ENCODE results near the gene PRUNE1.

Gene PRUNE1

DNA sequence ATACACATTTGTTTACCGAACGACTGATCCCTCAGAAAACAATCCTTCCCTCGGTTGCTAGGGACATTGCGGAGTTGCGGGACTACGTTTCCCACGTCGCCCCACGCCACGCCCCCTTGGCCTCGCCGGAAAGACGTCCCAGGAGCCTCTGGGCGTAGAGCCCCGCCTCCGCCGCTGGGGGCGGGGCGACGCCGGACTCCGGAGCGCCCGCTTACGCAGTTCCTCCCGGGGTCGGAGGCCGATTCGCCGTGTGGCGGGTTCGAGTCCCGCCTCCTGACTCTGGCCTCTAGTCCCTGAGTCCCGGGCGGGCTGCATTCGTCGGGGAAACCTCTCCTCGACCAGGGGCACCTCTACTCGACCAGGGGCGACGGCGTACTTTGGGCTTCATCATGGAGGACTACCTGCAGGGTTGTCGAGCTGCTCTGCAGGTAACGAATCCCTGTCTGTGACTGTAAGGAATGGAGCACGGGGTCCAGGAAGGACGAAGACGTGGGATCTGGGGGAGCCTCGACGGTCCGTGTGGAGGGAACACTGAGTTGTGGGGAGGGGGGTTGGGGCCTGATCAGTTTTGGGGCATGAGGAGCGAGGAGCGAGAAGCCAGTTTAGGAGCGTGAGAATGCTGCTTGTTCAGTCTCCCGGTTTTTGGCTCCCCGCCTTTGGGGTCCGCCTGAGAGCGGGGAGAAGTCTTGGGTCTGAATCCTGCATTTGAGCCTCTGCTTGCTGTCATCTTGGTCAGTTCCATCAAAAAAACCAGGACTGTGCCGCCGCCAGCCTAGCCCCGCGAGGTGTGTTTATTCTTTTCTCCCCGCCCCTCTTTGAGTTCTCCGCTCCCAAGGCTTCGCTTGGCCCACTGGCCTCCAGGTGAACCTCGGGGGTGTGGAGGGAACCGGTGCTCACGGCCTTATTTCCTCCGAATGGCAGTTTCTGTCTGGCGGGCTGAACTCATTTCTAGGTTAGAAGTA lies at the start of gene PRUNE1:
PRUNE1 (plus strand) TSS at position 206 of the 962 bp plus-strand sequence; CDS start at position 390, 184 bp downstream.
- peak; percentile 90 to 93 for DNase-seq (ENCODE audit: low read depth in 2 of 2)

GRCh38 chr1:150960646-150961045 lies 47.6 kb upstream of the PRUNE1 start:
- no peak for DNase-seq (ENCODE audit: low read depth in 2 of 2)

DNA sequence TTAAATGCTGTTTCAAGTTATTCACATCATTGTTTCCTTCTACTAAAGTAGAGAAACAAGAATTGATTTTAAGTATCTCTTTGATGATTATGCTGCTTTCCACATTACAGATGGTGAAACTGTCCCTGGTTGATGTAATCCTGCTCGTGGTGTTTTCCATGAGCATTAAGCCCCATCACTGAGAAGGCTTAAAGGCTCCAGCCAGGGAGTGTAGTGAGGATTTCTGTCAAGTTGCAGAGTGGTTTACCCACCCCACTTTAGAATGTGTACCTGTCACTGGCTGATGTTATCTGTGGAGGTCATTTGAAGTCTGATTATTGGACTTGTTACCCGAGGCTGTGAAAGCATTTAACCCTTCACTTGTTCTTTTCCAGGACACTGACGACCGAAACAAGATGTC lies 46.5 kb upstream of the PRUNE1 start:
- DNase-seq (ENCODE audit: low read depth in 2 of 2): no peak

DNA sequence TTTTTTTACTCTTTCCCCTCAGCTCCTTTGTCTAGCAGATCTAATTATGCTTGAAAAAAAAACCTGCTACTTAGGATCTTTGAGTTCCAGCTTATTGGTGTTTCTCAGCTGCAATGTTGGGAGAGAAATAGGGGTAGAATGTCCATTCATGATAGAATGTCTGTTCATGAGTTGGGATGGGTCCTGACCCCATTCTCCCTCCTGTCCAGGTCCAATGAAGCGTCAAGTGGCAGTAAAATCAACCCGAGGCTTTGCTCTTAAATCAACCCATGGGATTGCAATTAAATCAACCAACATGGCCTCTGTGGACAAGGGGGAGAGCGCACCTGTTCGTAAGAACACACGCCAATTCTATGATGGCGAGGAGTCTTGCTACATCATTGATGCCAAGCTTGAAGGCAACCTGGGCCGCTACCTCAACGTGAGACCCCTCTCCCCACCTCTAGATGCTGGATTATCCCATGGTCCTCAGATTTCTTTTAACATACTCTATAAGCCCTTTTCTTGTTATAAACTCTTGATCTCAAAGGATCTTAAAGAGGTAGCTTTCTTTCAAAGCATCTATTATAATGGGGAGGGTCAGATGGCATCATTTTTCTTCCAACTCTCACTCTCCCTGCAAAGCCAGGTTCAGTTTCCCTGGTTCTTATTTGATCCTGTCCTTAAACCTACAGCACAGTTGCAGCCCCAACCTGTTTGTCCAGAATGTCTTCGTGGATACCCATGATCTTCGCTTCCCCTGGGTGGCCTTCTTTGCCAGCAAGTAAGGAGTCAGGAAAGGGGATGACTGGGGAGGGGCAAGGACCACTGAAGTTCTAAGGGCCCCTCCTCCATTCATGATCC lies 44.7 kb upstream of the PRUNE1 start:
- DNase-seq (ENCODE audit: low read depth in 2 of 2): no peak

GRCh38 chr1:150964164-150964489 lies 44.1 kb upstream of the PRUNE1 start:
- no peak for DNase-seq (ENCODE audit: low read depth in 2 of 2)

GRCh38 chr1:150965605-150966004 lies 42.6 kb upstream of the PRUNE1 start:
- DNase-seq (ENCODE audit: low read depth in 2 of 2): no peak

DNA sequence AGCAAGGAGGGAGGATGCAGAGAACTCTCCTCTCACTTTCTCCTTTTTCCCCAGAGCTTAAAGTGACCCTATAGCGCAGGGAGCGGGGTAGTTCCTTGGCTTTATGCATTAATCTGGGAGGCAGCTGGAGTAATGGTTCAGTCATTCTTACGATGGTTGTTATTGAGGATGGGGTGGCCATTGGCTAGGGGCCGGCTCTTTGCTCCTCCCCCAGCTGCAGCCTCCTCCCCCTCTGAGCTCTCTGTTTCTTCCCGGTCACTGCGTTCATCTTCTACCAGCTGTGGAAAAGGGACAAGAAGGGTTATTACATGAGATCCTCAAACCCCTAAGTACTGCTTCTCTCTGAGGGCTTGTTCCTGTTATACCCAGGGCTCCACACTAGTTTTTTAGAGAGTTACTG lies 42.2 kb upstream of the PRUNE1 start:
- DNase-seq (ENCODE audit: low read depth in 2 of 2): no peak

GRCh38 chr1:150967936-150968335 lies 40.3 kb upstream of the PRUNE1 start:
- DNase-seq (ENCODE audit: low read depth in 2 of 2): no peak

- no peak for DNase-seq (ENCODE audit: low read depth in 2 of 2)
Measured at GRCh38 chr1:150968491-150968890, 39.8 kb upstream of the PRUNE1 start.

GRCh38 chr1:150969626-150970025 lies 38.6 kb upstream of the PRUNE1 start:
- DNase-seq (ENCODE audit: low read depth in 2 of 2): no peak

DNA sequence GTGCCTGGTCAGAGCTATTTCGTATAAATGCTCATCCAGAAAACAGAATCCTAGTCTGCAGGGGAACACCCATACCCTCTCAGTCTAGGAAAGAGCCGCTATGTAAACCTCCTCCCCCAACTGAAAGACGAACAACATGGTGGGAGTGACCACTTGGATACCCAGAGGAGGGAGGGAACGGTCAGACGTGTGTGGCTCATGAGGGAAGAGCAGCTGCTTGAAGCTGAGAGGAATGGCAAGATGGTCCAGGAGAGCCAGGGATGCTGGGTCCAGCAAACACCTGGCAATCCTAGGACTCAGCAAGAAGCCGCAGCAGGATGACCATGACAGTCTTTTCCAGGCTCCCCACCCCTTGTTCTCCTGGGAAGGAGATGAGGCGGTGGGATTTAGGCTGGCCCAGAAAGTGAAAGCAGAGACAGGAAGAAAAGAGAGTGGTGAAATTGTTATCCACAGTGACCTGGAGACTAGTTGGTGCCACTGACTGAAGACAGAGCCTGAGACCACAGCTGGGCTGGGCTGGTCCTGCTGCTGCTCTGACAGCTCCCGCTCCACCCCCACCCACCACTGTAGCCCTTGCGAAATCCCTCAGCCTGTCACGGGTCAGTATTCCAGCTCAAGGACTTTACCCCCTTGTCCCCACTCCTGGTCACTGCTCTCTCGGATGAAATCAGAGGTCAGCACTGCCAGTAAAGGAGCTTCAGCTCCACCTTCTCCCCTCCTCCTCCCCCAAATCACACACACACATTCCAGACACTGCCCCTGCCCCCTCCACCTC lies 37.3 kb upstream of the PRUNE1 start:
- DNase-seq (ENCODE audit: low read depth in 2 of 2): no peak

GRCh38 chr1:150971583-150972416 lies 36.4 kb upstream of the PRUNE1 start:
- no peak for DNase-seq (ENCODE audit: low read depth in 2 of 2)

DNA sequence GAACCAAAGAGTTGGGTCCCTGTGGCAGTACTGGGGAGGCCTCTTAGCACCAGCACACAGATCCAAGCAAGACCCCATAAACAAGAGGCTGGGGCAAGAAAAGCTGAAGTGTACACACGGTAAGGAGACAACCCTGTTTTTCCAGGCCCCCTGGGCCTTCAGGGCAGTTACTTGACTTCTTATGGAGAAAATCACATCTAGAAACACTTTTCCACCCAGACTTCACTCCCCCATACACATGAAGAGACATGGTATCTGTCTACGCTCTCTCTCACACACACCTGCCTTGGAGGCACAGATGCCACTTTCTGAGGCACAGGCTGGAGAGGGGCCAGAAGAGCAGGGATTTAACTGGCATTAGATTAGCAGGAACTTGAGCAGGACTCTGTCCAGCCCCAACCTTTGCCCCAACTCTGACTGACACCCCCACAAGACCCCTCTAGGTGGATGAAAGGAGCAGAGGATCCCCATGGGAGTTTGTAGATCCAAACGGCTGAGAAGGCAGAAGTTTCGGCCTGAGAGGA lies 35.8 kb upstream of the PRUNE1 start:
- DNase-seq (ENCODE audit: low read depth in 2 of 2): no peak

GRCh38 chr1:150973258-150973835 lies 34.9 kb upstream of the PRUNE1 start:
- no peak for DNase-seq (ENCODE audit: low read depth in 2 of 2)

DNA sequence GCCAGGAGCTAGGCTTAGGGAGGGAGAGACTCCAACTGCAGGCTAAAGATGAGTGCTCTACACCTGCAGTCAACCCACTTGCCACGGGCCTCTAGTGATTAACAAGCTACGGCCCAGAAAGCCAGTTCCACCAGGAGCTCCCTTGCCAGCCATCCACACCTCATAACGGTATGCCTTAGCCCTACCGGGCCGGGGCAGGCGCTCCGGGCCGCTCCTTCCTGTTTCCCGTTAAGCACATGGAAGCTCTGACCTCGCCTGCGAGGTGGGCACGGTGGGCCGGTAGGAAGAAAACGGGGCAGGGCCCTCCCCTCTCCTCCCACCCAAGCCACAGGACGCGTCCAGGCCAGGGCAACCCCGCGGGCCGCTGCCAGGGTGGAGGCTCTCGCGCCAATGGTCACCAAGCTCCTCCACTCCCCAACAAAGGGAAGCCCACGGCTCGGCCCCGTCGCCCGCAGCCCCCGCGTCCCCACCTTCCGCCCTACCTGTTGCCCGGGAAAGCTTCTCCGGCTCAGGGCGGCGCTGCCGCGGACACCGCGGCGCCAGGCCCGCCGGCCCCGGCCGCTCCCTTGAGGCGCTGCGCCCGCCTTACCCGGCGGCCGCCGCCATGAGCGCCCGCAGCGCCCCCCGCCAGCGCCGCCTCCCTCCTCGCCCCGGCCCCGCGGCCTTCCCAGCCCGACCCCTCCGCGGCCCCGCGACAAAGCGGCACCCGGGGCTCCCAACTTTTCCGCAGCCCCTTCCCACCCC lies 34.2 kb upstream of the PRUNE1 start:
- DNase-seq (ENCODE audit: low read depth in 2 of 2): no peak

- DNase-seq (ENCODE audit: low read depth in 2 of 2): peak; percentile 52 to 57
Measured at GRCh38 chr1:150974580-150975478, 33.4 kb upstream of the PRUNE1 start, which contains the start of gene CERS2. CERS2 (minus strand) TSS chr1:150974835; CDS start chr1:150969090, 5,745 bp downstream.

DNA sequence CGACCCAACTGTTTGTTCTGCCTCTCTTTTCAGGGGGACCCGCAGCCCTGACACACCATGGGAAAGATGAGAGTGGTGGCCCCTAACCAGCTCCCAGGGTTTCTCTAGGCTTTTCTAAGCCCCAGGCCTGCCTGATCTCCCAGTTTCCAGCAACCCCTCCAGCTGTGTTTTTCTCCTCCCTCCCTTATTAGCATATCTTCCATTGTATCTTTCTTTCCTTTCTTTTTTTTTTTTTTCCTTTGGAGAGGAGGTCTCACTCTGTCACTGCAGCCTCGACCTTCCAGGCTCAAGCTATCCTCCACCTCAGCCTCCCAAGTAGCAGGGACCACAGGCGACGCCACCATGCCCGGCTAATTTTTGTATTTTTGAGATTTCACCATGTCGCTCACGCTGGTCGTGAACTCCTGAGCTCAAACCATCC lies 31.8 kb upstream of the PRUNE1 start:
- no peak for DNase-seq (ENCODE audit: low read depth in 2 of 2)

DNA sequence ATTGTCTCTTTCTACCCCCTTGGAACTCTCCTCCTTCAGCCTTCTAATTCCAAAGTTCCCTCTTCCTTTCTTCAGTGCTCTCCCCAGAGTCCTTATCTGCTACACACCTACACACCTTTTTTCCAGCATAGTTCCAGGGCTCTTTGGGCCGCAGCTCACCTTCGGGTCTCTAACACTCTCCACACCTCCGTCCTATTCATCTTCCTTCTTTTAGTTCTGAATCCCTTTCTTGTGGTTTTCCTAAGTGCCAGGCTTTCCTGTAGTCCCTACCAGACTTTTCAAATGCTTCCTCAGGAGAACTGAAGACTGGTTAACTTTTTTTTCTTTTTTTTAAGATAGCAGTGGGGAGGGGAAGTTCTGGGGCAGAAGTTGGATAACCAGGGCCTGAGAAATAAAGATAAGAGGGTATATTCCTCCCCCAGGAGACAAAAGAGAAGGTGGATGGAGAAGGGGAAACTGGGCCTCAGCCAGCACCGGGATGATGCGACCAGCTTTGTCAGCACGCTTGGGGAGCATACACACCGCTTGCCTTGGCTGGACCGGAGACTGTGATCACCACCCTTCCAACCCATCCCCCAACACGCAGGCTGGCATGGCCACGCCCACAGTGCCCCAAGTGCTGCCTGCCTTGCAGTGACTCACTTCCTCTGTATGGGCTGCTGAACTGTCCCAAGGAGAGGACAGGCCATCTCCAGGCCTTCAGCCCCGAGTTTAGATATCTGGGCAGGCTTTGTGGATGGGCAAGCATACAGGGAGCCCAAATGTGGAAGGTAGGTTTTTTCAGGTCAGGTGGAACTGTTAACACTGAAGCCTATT lies 31.2 kb upstream of the PRUNE1 start:
- DNase-seq (ENCODE audit: low read depth in 2 of 2): peak; percentile 43 to 55
